ENCODE measurements around the gene C7orf33. TPM values are rescaled to one million over a fixed set of nuclear protein-coding genes. Genes with fewer than 3 reads are reported as not detected.

The C7orf33 gene
- total and polyA plus RNA-seq, 4 donors, result not detected

DNA sequence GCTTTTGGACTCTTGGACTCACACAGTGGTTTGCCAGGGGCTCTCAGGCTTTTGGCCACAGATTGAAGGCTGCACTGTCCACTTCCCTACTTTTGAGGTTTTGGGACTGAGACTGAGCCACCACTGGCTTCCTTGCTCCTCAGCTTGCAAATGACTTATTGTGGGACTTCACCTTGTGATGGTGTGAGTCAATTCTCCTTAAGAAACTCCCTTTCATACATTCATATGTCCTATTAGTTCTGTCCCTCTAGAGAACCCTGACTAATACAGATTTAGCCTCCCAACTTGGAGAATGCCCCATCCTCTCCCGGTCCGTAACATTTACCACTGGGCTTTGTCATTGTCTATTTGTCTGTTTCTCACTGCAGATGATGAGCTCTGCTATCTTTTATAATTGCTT is 55.3 kb downstream of the C7orf33 start (continued):
- TF ChIP-seq RAD21 (IDR thresholded peaks at IDR 0.05) (no peak), SP1 (IDR thresholded peaks at IDR 0.05) (no peak)

DNA sequence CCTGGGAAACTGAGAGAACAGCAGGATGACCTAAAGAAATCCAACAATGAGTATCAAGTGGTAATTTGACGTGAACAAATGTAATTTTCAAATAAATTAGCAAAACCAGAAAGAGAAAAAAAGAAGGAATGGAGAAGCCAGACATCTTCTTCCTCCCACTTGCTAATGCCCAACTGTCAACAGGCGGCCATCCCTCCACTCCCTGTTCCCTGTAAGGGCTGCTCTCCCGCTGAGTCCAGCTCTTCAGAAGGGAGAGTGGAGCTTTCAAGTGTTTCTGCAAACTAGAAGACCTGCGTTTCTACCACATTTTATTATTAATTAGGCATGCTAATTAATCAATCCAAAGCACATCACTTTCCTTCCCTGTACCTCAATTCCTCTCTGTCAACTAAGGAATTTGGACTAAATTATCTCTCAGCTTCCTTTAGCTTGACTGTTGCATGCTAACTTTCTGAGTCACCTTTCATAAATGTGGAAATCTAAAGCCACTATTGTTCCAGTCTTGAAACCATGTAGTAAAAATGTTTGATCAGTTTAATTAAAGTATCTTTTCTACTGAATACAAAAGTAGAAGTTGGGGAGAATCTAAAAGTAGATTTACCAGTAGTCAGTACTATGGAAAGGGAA is 59.8 kb downstream of the C7orf33 start:
- Histone ChIP-seq H3K4me1 (ENCODE audit: control insufficient read depth in 4 of 4, insufficient read depth in 4 of 4, low read length in 3 of 4) (no peaks in the 10 kb centered on the region), H3K27me3 (ENCODE audit: control insufficient read depth in 4 of 4, insufficient read depth in 4 of 4, low read length in 3 of 4) (no peaks in the 10 kb centered on the region), H3K27ac (ENCODE audit: low read depth in 1 of 2, low read length in 2 of 2) (no peak overlapping the region), H3K9ac (ENCODE audit: low read depth in 1 of 2, low read length in 2 of 2) (no peak overlapping the region), H3K36me3 (ENCODE audit: control insufficient read depth in 4 of 4, insufficient read depth in 3 of 4, low read depth in 1 of 4, low read length in 3 of 4) (no peaks in the 10 kb centered on the region), H3K4me3 (ENCODE audit: low read depth in 1 of 3, low read length in 3 of 3) (no peak overlapping the region), H3K9me3 (ENCODE audit: control insufficient read depth in 4 of 4, low read length in 3 of 4) (no peaks in the 10 kb centered on the region)
- no peak for TF ChIP-seq EGR1 (IDR thresholded peaks at IDR 0.05; ENCODE audit: low read depth in 2 of 2)
- TF ChIP-seq JUND (IDR thresholded peaks at IDR 0.05), result no peak
- TF ChIP-seq TAF1 (conservative IDR thresholded peaks at IDR 0.05), result no peak
- no peak for TF ChIP-seq YY1 (IDR thresholded peaks at IDR 0.05)
- TF ChIP-seq NR2F2 (IDR thresholded peaks at IDR 0.05), result no peak
- no peak for TF ChIP-seq FOXA2 (IDR thresholded peaks at IDR 0.05)
- no peak for TF ChIP-seq GABPA (IDR thresholded peaks at IDR 0.05 in 1 of 2, conservative IDR thresholded peaks at IDR 0.05 in 1 of 2)
- TF ChIP-seq, protein P1, sequence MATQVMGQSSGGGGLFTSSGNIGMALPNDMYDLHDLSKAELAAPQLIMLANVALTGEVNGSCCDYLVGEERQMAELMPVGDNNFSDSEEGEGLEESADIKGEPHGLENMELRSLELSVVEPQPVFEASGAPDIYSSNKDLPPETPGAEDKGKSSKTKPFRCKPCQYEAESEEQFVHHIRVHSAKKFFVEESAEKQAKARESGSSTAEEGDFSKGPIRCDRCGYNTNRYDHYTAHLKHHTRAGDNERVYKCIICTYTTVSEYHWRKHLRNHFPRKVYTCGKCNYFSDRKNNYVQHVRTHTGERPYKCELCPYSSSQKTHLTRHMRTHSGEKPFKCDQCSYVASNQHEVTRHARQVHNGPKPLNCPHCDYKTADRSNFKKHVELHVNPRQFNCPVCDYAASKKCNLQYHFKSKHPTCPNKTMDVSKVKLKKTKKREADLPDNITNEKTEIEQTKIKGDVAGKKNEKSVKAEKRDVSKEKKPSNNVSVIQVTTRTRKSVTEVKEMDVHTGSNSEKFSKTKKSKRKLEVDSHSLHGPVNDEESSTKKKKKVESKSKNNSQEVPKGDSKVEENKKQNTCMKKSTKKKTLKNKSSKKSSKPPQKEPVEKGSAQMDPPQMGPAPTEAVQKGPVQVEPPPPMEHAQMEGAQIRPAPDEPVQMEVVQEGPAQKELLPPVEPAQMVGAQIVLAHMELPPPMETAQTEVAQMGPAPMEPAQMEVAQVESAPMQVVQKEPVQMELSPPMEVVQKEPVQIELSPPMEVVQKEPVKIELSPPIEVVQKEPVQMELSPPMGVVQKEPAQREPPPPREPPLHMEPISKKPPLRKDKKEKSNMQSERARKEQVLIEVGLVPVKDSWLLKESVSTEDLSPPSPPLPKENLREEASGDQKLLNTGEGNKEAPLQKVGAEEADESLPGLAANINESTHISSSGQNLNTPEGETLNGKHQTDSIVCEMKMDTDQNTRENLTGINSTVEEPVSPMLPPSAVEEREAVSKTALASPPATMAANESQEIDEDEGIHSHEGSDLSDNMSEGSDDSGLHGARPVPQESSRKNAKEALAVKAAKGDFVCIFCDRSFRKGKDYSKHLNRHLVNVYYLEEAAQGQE (IDR thresholded peaks at IDR 0.05), result no peak
- TF ChIP-seq, protein P2, sequence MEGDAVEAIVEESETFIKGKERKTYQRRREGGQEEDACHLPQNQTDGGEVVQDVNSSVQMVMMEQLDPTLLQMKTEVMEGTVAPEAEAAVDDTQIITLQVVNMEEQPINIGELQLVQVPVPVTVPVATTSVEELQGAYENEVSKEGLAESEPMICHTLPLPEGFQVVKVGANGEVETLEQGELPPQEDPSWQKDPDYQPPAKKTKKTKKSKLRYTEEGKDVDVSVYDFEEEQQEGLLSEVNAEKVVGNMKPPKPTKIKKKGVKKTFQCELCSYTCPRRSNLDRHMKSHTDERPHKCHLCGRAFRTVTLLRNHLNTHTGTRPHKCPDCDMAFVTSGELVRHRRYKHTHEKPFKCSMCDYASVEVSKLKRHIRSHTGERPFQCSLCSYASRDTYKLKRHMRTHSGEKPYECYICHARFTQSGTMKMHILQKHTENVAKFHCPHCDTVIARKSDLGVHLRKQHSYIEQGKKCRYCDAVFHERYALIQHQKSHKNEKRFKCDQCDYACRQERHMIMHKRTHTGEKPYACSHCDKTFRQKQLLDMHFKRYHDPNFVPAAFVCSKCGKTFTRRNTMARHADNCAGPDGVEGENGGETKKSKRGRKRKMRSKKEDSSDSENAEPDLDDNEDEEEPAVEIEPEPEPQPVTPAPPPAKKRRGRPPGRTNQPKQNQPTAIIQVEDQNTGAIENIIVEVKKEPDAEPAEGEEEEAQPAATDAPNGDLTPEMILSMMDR (IDR thresholded peaks at IDR 0.05; ENCODE audit: low read depth, low read length, missing input control), result no peak
- no peak for TF ChIP-seq FOXA1 (IDR thresholded peaks at IDR 0.05)
- TF ChIP-seq HNF4G (IDR thresholded peaks at IDR 0.05), result no peak
- TF ChIP-seq, protein P3, sequence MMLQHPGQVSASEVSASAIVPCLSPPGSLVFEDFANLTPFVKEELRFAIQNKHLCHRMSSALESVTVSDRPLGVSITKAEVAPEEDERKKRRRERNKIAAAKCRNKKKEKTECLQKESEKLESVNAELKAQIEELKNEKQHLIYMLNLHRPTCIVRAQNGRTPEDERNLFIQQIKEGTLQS (IDR thresholded peaks at IDR 0.05), result no peak
- TF ChIP-seq RXRA (IDR thresholded peaks at IDR 0.05), result no peak
- TF ChIP-seq, protein P4, sequence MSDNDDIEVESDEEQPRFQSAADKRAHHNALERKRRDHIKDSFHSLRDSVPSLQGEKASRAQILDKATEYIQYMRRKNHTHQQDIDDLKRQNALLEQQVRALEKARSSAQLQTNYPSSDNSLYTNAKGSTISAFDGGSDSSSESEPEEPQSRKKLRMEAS (IDR thresholded peaks at IDR 0.05), result no peak
- TF ChIP-seq, protein P5, sequence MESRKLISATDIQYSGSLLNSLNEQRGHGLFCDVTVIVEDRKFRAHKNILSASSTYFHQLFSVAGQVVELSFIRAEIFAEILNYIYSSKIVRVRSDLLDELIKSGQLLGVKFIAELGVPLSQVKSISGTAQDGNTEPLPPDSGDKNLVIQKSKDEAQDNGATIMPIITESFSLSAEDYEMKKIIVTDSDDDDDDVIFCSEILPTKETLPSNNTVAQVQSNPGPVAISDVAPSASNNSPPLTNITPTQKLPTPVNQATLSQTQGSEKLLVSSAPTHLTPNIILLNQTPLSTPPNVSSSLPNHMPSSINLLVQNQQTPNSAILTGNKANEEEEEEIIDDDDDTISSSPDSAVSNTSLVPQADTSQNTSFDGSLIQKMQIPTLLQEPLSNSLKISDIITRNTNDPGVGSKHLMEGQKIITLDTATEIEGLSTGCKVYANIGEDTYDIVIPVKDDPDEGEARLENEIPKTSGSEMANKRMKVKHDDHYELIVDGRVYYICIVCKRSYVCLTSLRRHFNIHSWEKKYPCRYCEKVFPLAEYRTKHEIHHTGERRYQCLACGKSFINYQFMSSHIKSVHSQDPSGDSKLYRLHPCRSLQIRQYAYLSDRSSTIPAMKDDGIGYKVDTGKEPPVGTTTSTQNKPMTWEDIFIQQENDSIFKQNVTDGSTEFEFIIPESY (IDR thresholded peaks at IDR 0.05), result no peak
- no peak for TF ChIP-seq SP1 (IDR thresholded peaks at IDR 0.05)
- TF ChIP-seq HNF4A (conservative IDR thresholded peaks at IDR 0.05), result no peak
- DNase-seq (ENCODE audit: low spot score), result no peak
- 82% methylated on average over 4 of the region's 4 CpGs for WGBS

Data from liver (tissue), 9 donors.